GM12878 (cell line): ENCODE data around the gene FOSL1. TPM values are rescaled to one million over a fixed set of nuclear protein-coding genes. Genes with fewer than 3 reads are reported as not detected.

Source experiments
- BACH1 ChIP-seq: fragments of 450-650 bp; IDR thresholded peaks from 2 replicates; pipeline ENCODE4 v1.6.1; 2017; ENCODE audit warnings: mild to moderate bottlenecking, borderline replicate concordance
- CEBPB ChIP-seq, 2 experiments: fragments of 150-350 bp in 1 of 2; IDR thresholded peaks; 2 replicates each; pipeline ENCODE4 v1.6.1; 2012 to 2014; ENCODE audit warnings: low read depth in 2 of 2, low read length in 2 of 2, borderline replicate concordance in 1 of 2, inconsistent platforms in 1 of 2
- DPF2 ChIP-seq: fragments of 450-650 bp; IDR thresholded peaks from 2 replicates; pipeline ENCODE4 v1.6.1; 2017; ENCODE audit warnings: mild to moderate bottlenecking
- EGR1 ChIP-seq, 2 experiments: IDR thresholded peaks; 1 replicate in 1 of 2; 2 replicates in 1 of 2; pipeline ENCODE4 v1.6.1; 2011 to 2012; ENCODE audit warnings: low read depth in 2 of 2, low read length in 2 of 2, borderline replicate concordance in 1 of 2, mild to moderate bottlenecking in 1 of 2, moderate library complexity in 1 of 2
- FOS ChIP-seq: IDR thresholded peaks from 3 replicates; pipeline ENCODE4 v1.6.1; 2011; ENCODE audit warnings: borderline replicate concordance; ENCODE audit not compliant: insufficient read length; ENCODE audit errors: extremely low read depth
- MEF2A ChIP-seq: IDR thresholded peaks from 2 replicates; pipeline ENCODE4 v1.6.1; 2011; ENCODE audit warnings: low read depth, mild to moderate bottlenecking, low read length, moderate library complexity; ENCODE audit not compliant: insufficient read depth
- MYB ChIP-seq: fragments of 150-350 bp; IDR thresholded peaks from 2 replicates; pipeline ENCODE4 v1.6.1; 2014; ENCODE audit warnings: mild to moderate bottlenecking, low read depth, low read length, borderline replicate concordance
- NFIC ChIP-seq: IDR thresholded peaks from 2 replicates; pipeline ENCODE4 v1.6.1; 2012; ENCODE audit warnings: low read depth, mild to moderate bottlenecking, inconsistent platforms, low read length, moderate library complexity
- NR2C2 ChIP-seq: IDR thresholded peaks from 2 replicates; pipeline ENCODE4 v1.6.1; 2011; ENCODE audit warnings: borderline replicate concordance, low read depth; ENCODE audit not compliant: control insufficient read depth, insufficient read length
- POLR2A ChIP-seq: IDR thresholded peaks from 2 replicates; pipeline ENCODE4 v1.6.1; 2011; ENCODE audit warnings: low read depth, mild to moderate bottlenecking, low read length
- RELA ChIP-seq: fragments of 450-650 bp; IDR thresholded peaks from 2 replicates; pipeline ENCODE4 v1.8.0; 2014; ENCODE audit warnings: borderline replicate concordance; ENCODE audit not compliant: partially characterized antibody
- SMAD1 ChIP-seq: fragments of 450-650 bp; IDR thresholded peaks from 2 replicates; pipeline ENCODE4 v1.6.1; 2018; ENCODE audit warnings: mild to moderate bottlenecking, low read depth; ENCODE audit not compliant: partially characterized antibody
- SP1 ChIP-seq: IDR thresholded peaks from one replicate; pipeline ENCODE4 v1.6.1; 2011; ENCODE audit warnings: low read depth, low read length
- TCF7 ChIP-seq: IDR thresholded peaks from 2 replicates; pipeline ENCODE4 v1.6.1; 2014; ENCODE audit warnings: antibody characterized with exemption, borderline replicate concordance
- ZBTB11 ChIP-seq: fragments of 450-650 bp; formaldehyde crosslinking; IDR thresholded peaks from 2 replicates; pipeline ENCODE4 v1.5.0; 2022; ENCODE audit warnings: mild to moderate bottlenecking, missing genetic modification characterization
- ZZZ3 ChIP-seq: IDR thresholded peaks from 2 replicates; pipeline ENCODE4 v1.6.1; 2011; ENCODE audit warnings: low read depth; ENCODE audit not compliant: control insufficient read depth, insufficient read length
- polyA plus RNA-seq, 11 experiments: library from polyadenylated mRNA; depleted of rRNA in 4 of 11; unstranded in 6 of 11; stranded (reverse) in 5 of 11; fragments of >200 nt; fragmentation: Nextera tagmentation in 4 of 11; fragmentation: Illumina TruSeq in 1 of 11; extraction: Ambion mirVana in 4 of 11; extraction: Trizol in 1 of 11; gene quantifications; 1 replicate in 1 of 11; 2 replicates in 10 of 11; pipeline versions ENCODE4 v1.2.1 to v1.2.3, GENCODE V29; 2011 to 2016; ENCODE audit warnings: inconsistent platforms in 2 of 11, missing spikeins in 2 of 11, low read depth in 1 of 11
- total RNA-seq, 4 experiments: library from RNA; depleted of rRNA in 3 of 4; stranded (reverse); fragments of >200 nt in 3 of 4; fragmentation: Illumina TruSeq in 1 of 4; extraction: Trizol in 1 of 4; gene quantifications; 2 replicates each; pipeline versions ENCODE4 v1.2.1 to v1.2.3, GENCODE V29; 2013 to 2021
- TF ChIP-seq, protein P1 (sequence below): fragments of 450-650 bp; formaldehyde crosslinking; IDR thresholded peaks from 2 replicates; pipeline ENCODE4 v1.4.0; 2022; ENCODE audit warnings: mild to moderate bottlenecking, moderate library complexity
- TF ChIP-seq, protein P2 (sequence below): fragments of 450-650 bp; IDR thresholded peaks from 2 replicates; pipeline ENCODE4 v1.6.1; 2016; ENCODE audit warnings: mild to moderate bottlenecking, moderate library complexity, borderline replicate concordance
- TF ChIP-seq, protein P3 (sequence below): IDR thresholded peaks from 2 replicates; pipeline ENCODE4 v1.6.1; 2012; ENCODE audit warnings: low read depth, low read length, improper control_type of control experiment

Gene FOSL1
- total and polyA plus RNA-seq, 10 of the 15 experiments (the other 5 are each of a cell fraction or from before 2014, with no cell fraction given): 0.82 to 5.4 (median 2.1) TPM

- TF ChIP-seq NFIC (no peak), CEBPB (IDR thresholded peaks at IDR 0.05; ENCODE audit: borderline replicate concordance in 1 of 2, low read depth in 2 of 2, low read length in 2 of 2) (no peak), FOS (no peak), NR2C2 (no peak), MEF2A (no peak), DPF2 (peak; percentile 57; the same call in 1 of the 2 replicates), EGR1 (IDR thresholded peaks at IDR 0.05; ENCODE audit: borderline replicate concordance in 1 of 2, low read depth in 2 of 2, low read length in 2 of 2) (no peak), MYB (no peak), ZBTB11 (CRISPR knock-in tag) (no peak), SP1 (peak; percentile 48), POLR2A (peak; percentile 68), TCF7 (no peak), ZZZ3 (no peak), SMAD1 (peak; percentile 28), RELA (no peak), BACH1 (0 out of 2 replicates have a peak, but pooled peaks have one; percentile 36)
- TF ChIP-seq, protein P1, sequence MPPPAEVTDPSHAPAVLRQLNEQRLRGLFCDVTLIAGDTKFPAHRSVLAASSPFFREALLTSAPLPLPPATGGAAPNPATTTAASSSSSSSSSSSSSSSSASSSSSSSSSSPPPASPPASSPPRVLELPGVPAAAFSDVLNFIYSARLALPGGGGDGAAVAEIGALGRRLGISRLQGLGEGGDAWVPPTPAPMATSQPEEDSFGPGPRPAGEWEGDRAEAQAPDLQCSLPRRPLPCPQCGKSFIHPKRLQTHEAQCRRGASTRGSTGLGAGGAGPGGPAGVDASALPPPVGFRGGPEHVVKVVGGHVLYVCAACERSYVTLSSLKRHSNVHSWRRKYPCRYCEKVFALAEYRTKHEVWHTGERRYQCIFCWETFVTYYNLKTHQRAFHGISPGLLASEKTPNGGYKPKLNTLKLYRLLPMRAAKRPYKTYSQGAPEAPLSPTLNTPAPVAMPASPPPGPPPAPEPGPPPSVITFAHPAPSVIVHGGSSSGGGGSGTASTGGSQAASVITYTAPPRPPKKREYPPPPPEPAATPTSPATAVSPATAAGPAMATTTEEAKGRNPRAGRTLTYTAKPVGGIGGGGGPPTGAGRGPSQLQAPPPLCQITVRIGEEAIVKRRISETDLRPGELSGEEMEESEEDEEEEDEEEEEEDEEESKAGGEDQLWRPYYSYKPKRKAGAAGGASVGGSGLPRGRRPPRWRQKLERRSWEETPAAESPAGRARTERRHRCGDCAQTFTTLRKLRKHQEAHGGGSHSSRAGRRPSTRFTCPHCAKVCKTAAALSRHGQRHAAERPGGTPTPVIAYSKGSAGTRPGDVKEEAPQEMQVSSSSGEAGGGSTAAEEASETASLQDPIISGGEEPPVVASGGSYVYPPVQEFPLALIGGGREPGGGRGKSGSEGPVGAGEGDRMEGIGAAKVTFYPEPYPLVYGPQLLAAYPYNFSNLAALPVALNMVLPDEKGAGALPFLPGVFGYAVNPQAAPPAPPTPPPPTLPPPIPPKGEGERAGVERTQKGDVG (CRISPR knock-in tag): no peak
- TF ChIP-seq, protein P2, sequence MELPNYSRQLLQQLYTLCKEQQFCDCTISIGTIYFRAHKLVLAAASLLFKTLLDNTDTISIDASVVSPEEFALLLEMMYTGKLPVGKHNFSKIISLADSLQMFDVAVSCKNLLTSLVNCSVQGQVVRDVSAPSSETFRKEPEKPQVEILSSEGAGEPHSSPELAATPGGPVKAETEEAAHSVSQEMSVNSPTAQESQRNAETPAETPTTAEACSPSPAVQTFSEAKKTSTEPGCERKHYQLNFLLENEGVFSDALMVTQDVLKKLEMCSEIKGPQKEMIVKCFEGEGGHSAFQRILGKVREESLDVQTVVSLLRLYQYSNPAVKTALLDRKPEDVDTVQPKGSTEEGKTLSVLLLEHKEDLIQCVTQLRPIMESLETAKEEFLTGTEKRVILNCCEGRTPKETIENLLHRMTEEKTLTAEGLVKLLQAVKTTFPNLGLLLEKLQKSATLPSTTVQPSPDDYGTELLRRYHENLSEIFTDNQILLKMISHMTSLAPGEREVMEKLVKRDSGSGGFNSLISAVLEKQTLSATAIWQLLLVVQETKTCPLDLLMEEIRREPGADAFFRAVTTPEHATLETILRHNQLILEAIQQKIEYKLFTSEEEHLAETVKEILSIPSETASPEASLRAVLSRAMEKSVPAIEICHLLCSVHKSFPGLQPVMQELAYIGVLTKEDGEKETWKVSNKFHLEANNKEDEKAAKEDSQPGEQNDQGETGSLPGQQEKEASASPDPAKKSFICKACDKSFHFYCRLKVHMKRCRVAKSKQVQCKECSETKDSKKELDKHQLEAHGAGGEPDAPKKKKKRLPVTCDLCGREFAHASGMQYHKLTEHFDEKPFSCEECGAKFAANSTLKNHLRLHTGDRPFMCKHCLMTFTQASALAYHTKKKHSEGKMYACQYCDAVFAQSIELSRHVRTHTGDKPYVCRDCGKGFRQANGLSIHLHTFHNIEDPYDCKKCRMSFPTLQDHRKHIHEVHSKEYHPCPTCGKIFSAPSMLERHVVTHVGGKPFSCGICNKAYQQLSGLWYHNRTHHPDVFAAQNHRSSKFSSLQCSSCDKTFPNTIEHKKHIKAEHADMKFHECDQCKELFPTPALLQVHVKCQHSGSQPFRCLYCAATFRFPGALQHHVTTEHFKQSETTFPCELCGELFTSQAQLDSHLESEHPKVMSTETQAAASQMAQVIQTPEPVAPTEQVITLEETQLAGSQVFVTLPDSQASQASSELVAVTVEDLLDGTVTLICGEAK: 0 out of 2 replicates have a peak, but pooled peaks have one; percentile 11
- TF ChIP-seq, protein P3, sequence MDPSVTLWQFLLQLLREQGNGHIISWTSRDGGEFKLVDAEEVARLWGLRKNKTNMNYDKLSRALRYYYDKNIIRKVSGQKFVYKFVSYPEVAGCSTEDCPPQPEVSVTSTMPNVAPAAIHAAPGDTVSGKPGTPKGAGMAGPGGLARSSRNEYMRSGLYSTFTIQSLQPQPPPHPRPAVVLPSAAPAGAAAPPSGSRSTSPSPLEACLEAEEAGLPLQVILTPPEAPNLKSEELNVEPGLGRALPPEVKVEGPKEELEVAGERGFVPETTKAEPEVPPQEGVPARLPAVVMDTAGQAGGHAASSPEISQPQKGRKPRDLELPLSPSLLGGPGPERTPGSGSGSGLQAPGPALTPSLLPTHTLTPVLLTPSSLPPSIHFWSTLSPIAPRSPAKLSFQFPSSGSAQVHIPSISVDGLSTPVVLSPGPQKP: no peak
These were observed 27.8 kb upstream of the FOSL1 start (continued) for GRCh38 chr11:65927904-65928397.
